HG02840 (cell line): ENCODE data around the gene ATP7A.
"Not testable (repeated sequence)": the region's sequence is repeated elsewhere in the genome, so short reads cannot be mapped to it uniquely, and the experiment has no call there.

Experiments
- ATAC-seq: cut with Tn5 transposase; IDR thresholded peaks from one replicate; pipeline ENCODE4 v1.9.1; 2021; ENCODE audit warnings: mild to moderate bottlenecking, moderate library complexity, moderate number of reproducible peaks; ENCODE audit not compliant: unreplicated experiment, low FRiP score

The ATP7A gene

DNA sequence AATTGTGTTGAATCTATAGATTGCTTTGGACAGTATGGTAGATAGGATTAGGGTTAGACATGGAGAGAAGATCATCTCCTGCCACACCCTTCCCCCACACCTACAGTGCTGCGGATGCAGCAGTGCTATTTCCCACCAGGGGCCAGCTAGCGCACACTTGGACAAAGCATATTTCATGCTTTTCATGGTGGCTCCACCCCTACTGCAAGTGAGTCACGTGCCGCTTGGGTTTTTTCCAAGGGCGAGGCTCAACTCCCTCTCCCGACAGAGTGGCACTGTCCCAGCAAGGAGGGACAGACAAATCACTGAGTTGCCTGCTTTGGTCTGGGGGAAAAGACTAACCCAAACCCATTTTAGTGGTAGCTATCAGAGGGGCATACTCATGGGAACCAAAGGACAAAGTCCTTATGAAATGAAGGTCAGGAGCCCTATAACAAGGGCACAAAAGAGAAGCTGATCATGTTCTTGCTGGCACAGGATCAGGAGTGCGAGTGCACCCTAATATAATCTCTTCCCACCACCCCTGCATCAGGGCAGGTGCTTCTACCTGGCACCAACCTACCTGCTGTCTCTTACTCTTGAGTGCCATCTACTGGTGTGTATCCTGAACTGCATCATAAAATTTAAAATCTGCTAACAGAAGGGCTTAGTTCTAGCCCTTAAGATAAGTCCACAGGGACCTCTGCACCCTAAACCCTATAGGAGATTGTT lies 114.0 kb downstream of the ATP7A start:
- ATAC-seq, result no peak

DNA sequence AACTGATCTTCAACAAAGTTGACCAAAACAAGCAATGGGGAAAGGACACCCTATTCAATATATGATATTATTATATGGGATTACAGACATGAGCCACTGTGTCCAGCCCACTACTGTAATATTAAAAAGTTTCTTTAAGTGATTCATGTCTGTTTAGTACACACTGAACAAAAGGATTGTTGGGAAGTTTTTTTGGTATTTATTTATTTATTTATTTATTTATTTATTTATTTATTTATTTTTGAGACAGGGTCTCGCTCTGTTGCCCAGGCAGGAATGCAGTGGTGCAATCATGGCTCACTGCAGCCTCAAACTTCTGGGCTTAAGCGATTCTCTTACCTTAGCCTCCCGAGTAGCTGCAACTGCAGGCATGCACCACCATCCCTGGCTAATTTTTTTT lies 117.3 kb downstream of the ATP7A start:
- ATAC-seq, result no peak

DNA sequence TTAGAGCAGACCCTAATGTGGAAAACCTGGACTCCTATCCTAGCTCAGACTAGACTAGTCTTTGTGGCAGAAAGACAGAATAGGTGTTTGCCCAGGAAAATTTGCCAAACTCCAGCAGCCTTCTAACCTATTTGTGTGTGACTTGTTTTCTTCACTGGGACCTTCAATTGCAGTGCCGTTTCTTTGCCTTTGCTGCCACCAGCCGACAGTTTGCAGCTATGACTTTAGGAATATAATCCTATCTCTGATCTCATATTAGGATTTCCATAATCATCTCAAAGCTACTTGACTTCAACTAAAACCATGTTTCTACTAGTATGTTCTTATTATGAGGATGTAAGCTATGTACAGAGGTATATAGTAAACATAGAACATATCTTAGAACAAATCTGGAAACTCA lies 119.2 kb downstream of the ATP7A start:
- no peak for ATAC-seq

DNA sequence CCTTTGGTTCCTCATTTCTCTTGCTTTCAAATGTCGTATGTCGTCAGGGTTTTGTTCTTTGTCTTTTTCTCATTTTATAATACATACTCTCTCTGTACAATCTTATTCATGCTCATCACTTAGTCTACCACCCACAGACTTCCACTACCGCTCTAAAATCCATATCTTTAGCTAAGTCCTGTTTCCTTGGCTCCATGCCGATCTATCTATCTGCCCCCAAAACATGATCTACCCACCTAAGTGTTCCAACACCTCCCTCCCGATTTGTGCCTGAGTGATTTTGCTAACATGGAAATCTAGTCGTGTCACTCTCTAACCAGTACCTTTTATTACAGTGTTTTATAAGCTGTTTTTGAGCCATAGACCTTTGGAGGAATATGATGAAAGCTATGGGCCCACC lies 124.6 kb downstream of the ATP7A start:
- ATAC-seq, result no peak

DNA sequence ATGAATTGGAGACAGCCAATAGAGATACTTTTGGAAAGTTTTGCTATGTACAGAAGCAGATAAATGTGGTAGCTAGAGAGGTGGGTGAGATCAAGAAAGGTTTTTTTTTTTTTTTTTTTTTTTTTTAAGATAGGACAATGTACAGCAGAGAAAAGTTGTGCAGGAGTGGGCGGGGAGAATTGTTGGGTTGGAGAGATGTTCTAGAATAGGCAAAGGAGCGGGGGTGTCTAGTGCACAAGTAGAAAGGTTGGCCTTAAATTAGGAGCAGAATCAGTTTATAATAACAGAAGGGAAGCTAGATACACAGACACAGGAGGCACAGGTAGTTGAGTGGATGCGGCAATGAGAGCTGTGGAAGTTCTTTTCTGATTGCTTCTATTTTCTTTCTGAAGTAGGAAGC lies 127.4 kb downstream of the ATP7A start:
- ATAC-seq, result no peak

DNA sequence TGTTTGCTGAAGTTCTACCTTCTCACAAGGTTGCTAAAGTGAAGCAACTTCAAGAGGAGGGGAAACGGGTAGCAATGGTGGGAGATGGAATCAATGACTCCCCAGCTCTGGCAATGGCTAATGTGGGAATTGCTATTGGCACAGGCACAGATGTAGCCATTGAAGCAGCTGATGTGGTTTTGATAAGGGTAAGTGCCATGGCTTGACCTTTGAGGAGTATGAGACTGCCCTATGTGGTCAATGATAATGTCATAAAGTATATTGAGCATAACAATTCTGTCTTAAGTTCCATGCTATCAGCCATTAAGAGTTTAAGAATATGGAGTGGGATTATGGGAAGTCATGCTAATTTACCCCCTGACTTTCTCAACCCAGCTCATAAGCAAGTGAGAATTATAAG lies 132.1 kb downstream of the ATP7A start:
- no peak for ATAC-seq

DNA sequence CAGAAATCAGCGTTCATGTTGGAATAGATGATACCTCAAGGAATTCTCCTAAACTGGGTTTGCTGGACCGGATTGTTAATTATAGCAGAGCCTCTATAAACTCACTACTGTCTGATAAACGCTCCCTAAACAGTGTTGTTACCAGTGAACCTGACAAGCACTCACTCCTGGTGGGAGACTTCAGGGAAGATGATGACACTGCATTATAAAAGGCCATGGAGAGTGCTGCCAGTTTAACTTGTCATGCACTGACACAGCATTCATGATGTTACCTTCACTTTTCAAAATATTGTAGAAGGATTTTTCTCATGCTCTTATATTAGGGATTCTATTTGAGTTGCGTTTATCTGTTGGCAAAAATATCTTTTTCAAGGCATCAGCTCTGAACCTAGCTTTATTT lies 135.9 kb downstream of the ATP7A start:
- ATAC-seq, result no peak

DNA sequence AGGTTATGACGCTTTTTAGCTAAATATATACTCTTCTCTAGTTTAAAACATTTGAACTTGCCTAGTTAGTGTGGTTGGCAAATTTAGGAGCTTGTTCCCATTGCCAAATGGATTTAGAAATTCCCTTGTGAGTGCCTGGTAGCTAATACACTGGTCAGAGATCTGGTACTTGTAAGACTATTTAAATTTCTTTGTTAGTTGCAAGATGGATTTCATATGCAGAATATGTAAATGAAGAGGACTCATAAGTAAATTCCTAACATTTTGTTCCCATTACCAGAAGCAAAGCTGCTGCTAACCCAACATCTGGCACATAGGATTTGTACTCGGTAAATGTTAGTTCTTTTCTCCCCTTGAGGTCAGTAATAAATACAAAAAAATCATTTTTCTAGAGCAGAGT lies 137.6 kb downstream of the ATP7A start:
- ATAC-seq, result no peak

DNA sequence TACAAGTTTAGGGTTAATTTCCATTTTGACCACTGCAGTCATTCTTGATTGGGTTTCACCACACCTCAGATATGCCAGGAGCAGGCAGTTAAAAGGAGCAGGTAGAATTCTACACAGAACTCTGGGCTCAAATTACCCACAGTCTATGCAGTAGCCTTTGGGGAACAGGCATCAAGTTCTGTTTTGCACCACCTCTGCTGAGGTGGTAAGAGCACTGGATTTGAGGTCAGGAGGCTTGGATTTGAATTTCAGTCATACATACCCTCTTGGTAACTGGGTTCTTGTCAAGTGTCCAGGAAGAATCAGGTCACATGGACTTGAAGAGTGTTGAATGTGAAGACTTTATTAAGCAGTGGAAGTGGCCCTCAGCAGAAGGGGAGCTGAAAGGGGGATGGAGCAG lies 153.2 kb downstream of the ATP7A start:
- ATAC-seq, result no peak

DNA sequence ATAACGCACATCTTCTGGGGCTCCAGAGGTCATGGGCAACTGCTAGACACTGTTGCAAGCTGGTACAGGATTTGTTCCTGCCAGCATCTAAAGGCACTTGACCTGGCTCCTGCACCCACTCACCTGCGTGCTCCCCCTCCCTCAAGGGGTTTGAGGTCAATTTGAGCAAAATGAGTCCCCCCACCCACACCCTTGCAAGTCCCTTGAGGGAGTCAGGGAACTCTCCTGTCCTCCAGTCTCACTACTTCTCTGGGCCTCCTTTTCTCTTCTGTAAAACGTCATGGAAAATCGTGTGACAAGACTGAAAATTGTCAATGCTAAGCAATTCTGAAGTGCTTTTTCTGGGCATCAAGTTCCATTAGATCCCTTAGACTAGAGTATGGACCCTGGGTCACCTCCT lies 153.7 kb downstream of the ATP7A start:
- ATAC-seq, result no peak

DNA sequence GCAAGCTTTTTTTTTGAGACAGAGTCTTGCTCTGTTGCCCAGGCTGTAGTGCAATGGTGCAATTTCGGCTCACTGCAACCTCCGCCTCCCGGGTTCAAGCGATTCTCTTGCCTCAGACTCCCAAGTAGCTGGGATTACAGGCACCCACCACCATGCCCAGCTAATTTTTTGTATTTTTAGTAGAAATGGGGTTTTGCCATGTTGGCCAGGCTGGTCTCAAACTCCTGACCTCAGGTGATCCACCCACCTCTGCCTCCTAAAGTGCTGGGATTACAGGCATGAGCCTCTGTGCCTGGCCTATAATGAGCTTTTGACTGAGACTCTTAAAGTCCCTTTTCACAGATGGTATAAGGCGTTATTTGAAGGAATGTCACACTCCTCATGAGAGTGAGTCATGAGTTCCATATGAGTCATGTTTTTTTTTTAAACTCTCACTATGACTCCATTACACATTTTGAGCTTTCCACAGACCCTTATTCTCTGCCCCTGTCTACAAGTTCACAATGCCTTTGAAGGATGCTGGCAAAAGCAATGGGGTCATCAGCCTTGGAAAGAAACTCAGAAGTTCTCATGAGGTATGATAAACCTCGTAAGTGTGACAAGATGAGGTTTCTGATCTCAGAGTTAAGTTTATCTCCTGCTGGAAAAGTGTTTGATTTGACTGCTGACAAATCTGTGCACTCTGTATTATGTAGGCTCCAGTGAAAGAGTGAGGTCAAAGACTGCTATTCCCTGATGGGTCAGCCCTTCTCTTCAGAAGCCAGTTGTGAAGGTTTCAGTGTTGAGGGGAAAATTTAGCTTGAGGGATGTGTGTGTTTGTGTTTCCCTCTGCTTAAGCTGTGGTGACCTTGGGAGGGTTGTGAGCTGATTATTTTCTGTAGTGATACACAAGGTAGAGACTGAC lies 154.5 kb downstream of the ATP7A start:
- ATAC-seq, result peak; percentile 78

DNA sequence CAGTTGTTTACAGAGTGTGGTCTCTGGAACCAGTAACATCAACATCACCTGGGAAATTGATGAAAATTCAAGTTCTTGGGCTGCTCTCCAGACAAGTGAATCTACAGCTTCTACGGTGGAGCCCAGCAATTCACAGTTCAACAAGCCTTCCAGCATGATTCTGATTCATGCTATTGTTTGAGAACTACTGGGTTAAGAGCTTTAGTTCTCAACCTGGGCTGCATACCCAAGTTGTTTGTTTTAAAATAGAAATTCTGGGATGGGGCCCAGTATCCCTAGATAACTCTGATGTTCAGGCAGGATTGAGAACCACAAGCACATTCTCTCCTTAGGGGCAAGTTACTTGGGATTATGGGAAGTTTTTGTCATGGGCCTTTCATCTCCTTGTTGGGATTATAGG lies 155.6 kb downstream of the ATP7A start:
- ATAC-seq, result no peak

DNA sequence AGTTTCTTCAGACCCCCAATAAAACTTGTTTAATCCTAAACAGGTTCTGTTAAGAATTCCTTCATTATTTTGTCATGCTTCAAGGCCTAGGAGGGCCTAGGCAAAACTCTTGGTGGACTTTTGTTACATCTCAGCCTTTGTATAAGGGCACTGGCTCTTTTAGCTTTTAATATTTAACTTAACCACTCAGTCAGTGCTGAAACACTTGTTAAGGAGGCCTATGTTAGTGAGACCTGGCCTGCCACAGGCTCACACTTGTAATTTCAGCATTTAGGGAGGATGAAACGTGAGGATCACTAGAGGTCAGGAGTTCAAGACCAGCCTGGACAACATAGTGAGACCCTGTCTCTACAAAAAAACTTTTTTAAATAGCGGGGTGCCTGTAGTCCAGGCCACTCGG lies 160.8 kb downstream of the ATP7A start:
- no peak for ATAC-seq

DNA sequence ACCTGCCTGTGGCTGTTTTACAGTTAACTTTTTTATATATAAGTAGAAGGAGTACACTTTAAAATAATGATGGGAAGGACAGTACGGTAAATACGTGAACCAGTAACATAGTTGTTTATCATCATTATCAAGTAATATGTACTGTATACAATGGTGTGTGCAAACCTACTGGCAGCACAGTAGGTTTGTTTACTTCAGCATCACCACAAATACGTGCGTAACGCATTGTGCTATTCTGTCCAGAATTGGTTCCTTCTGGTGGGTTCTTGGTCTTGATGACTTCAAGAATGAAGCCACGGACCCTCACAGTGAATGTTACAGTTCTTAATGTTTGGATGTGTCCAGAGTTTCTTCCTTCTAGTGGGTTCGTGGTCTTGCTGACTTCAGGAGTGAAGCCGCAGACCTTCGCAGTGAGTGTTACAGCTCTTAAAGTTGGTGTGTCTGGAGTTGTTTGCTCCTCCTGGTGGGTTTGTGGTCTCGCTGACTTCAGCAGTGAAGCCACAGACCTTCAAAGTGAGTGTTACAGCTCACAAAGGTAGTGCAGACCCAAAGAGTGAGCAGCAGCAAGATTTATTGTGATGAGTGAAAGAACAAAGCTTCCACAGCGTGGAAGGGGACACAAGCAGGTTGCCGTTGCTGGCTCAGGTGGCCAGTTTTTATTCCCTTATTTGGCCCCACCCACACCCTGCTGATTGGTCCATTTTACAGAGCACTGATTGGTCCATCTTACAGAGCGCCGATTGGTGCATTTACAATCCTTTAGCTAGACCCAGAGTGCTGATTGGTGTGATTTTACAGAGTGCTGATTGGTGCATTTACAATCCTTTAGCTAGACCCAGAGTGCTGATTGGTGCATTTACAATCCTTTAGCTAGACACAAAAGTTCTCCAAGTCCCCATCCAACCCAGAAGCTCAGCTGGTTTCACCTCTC lies 162.9 kb downstream of the ATP7A start:
- not testable (repeated sequence) for ATAC-seq

DNA sequence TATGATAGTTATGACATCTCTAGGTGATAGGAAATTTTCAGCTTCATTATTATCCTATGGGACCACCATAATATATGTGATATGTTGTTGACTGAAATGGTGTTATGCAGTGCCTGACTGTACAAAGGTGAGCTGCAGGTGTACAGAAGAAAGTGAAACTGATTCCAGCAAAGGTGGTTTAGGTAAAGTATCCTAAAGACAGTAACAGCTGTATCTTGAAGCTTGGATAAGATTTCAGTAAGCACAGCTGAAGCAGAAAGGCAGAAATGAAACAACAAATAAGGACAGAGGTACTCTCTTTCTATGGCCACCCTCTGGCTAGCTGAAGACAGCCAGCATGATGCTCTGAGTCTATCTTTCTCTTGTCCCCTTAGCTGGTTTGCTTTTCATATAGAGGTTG lies 163.6 kb downstream of the ATP7A start:
- no peak for ATAC-seq

DNA sequence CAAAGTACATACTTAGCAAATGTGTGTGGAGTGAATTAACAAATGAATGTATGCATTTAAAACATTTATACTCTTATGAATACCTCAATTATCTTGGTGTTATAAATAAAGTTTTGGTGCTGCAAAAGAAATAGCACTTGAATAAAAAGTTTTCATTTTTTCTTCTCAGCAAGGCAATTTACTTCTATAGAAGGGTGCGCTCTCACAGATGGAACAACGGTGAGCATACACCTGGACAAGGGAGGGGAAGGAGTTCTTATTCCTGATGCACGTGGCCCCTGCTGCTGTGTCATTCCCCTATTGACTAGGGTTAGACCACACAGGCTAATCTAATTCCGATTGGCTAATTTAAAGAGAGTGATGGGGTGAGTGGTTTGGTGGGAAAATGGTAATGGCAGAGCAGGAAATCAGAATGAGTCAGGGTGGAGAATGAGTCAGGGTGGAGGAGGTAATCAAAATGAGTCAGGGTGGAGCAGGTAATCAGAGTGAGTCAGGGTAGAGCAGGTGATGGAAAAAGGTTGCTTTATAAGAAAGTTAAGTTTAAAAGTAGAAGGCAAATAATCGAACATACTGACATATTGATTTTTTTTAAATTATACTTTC lies 165.4 kb downstream of the ATP7A start:
- no peak for ATAC-seq

DNA sequence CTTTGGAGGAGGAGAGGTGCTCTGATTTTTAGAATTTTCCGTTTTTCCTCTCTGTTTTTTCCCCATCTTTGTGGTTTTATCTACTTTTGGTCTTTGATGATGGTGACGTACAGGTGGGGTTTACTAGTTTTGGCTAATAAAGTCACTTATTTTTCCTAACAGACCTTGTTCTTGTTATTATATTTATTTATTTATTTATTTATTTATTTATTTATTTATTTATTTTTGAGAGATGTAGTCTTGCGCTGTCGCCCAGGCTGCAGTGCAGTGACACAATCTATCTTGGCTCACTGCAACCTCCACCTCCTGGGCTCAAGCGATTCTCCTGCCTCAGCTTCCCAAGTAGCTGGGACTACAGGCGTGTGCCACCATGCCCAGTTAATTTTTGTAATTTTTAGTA lies 170.9 kb downstream of the ATP7A start:
- not testable (repeated sequence) for ATAC-seq

DNA sequence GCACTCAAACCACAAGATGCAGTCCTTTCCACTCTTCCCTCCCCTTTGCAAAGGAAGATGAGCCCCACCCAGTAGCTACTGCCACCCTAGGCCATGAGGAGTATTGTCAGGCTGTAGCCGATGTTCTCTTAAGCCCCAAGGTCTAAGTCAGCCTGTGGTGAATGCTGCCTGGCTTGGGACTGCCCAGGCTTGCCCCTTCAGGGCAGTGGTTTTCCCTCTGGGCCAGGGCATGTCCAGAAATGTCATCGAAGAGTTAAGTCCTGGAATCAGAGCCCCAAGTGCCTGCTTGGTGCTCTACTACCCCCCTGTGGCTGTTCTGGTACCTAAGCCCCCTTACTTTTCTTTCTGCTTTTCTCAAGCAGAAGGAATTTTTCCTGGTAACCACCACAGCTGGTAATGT lies 181.8 kb downstream of the ATP7A start:
- peak; percentile 54 for ATAC-seq

DNA sequence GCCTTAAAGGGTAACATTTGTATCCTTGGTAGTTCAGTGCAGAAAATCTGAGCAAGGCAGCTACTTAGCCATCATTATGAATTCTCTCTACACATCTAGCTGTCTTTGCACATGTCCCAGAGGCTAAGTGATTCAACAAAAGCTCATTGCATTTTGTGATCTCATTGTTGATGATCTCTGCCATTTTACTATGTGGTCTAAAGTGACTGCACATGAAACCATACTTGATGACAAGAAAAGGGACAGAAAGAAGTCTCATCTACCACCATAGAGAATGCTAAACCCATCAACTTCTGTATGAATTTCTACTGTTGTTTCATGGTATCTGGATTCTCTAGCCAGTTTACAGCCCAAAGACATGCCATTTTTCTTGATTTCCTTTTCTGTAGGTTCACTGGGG lies 187.6 kb downstream of the ATP7A start:
- no peak for ATAC-seq
